PFSK-1 (cell line): ENCODE results near the gene WWC2.

Source experiments
- FOXP2 ChIP-seq: optimal IDR thresholded peaks from 2 replicates; pipeline ENCODE3; 2011; ENCODE audit warnings: borderline replicate concordance, control low read depth, inconsistent platforms; ENCODE audit not compliant: insufficient read depth; ENCODE audit errors: extremely low read length, extremely low read depth
- POLR2AphosphoS5 ChIP-seq: IDR thresholded peaks from 2 replicates; pipeline ENCODE4 v1.6.1; 2012; ENCODE audit warnings: low read depth, mild to moderate bottlenecking, control low read depth, low read length, moderate library complexity
- REST ChIP-seq, 2 experiments: IDR thresholded peaks; 2 replicates each; pipeline versions ENCODE4 v1.6.1 to v1.8.0; 2011 to 2012; ENCODE audit warnings: low read depth in 2 of 2, low read length in 2 of 2, control low read depth in 1 of 2, inconsistent platforms in 1 of 2, mild to moderate bottlenecking in 1 of 2, moderate library complexity in 1 of 2; ENCODE audit not compliant: insufficient read depth in 1 of 2
- SIN3A ChIP-seq: IDR thresholded peaks from 2 replicates; pipeline ENCODE4 v1.6.1; 2012; ENCODE audit warnings: mild to moderate bottlenecking, low read length, moderate library complexity, borderline replicate concordance; ENCODE audit not compliant: insufficient read depth
- TAF1 ChIP-seq: IDR thresholded peaks from 2 replicates; pipeline ENCODE4 v1.6.1; 2012; ENCODE audit warnings: low read length, control low read depth, borderline replicate concordance; ENCODE audit not compliant: insufficient read depth

The WWC2 gene

GRCh38 chr4:183347566-183347965 lies 248.5 kb downstream of the WWC2 start:
- no peak for TF ChIP-seq POLR2AphosphoS5
- no peak for TF ChIP-seq FOXP2
- TF ChIP-seq REST (IDR thresholded peaks at IDR 0.05; ENCODE audit: insufficient read depth in 1 of 2, low read depth in 2 of 2, low read length in 2 of 2) = no peak
- no peak for TF ChIP-seq TAF1
- no peak for TF ChIP-seq SIN3A

DNA sequence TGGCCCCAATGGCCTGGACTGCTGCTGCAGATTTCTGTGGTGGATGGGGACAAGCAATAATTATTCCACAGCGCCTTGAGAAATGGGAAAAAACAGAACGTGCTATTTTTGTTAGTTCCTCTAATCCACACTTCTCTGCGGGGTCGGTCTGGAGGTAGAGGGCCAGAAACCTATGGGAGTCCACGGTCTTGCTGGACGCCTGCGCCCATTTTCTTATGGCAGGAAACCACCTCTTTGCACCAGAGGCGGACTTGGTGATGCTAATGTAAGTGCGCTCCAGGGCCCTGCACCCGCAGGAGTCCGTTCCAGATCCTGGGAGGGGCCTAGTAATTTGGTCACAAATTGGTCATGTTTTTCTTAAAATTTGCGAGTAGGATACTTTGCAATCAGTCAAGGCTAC lies 249.1 kb downstream of the WWC2 start:
- TF ChIP-seq REST (IDR thresholded peaks at IDR 0.05; ENCODE audit: insufficient read depth in 1 of 2, low read depth in 2 of 2, low read length in 2 of 2) (no peak), TAF1 (no peak), SIN3A (no peak), POLR2AphosphoS5 (no peak), FOXP2 (no peak)

- TF ChIP-seq POLR2AphosphoS5 (no peak), FOXP2 (no peak), TAF1 (no peak), REST (IDR thresholded peaks at IDR 0.05; ENCODE audit: insufficient read depth in 1 of 2, low read depth in 2 of 2, low read length in 2 of 2) (no peak), SIN3A (no peak)
These were observed 249.9 kb downstream of the WWC2 start for GRCh38 chr4:183348706-183349659.

DNA sequence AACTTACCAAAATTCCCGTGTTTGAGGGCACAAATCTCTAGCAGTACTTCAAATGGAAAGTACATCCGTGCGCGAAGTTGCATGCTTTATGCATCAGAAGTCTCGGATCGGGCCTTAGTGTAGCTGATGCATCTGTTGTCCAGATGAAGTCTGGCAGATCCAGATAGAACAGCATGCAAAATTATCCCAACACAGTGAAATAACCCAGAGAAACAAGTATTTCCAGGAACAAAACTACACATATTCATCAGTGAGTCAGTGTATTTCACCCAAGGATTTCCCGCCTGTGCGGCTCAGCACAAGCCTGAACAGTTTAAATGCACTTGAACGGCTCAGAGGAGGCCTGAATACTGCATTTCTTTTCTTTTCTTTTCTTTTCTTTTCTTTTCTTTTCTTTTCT lies 250.6 kb downstream of the WWC2 start:
- no peak for TF ChIP-seq REST (IDR thresholded peaks at IDR 0.05; ENCODE audit: insufficient read depth in 1 of 2, low read depth in 2 of 2, low read length in 2 of 2)
- no peak for TF ChIP-seq POLR2AphosphoS5
- no peak for TF ChIP-seq FOXP2
- TF ChIP-seq TAF1 = no peak
- TF ChIP-seq SIN3A = no peak
